HG02759 (cell line): ENCODE data around the gene AGBL4.

ENCODE experiments used
- ATAC-seq: cut with Tn5 transposase; IDR thresholded peaks from one replicate; pipeline ENCODE4 v1.9.1; 2021; ENCODE audit warnings: mild to moderate bottlenecking, moderate library complexity; ENCODE audit not compliant: unreplicated experiment

The AGBL4 gene

GRCh38 chr1:48693674-48694320 is 1330.0 kb downstream of the AGBL4 start:
- ATAC-seq = no peak

GRCh38 chr1:48693180-48693579 is 1330.6 kb downstream of the AGBL4 start:
- ATAC-seq = no peak

- ATAC-seq = no peak
Observed at GRCh38 chr1:48692235-48692634, 1331.5 kb downstream of the AGBL4 start.

- peak; percentile 68 for ATAC-seq
Observed at GRCh38 chr1:48691429-48692001, 1332.2 kb downstream of the AGBL4 start.

GRCh38 chr1:48688102-48688760 is 1335.5 kb downstream of the AGBL4 start:
- peak; percentile 64 for ATAC-seq

GRCh38 chr1:48687282-48688045 is 1336.3 kb downstream of the AGBL4 start:
- ATAC-seq = no peak

GRCh38 chr1:48686159-48686558 is 1337.6 kb downstream of the AGBL4 start:
- ATAC-seq = no peak

- no peak for ATAC-seq
Observed at GRCh38 chr1:48684381-48684780, 1339.4 kb downstream of the AGBL4 start.

GRCh38 chr1:48683839-48684238 is 1339.9 kb downstream of the AGBL4 start:
- no peak for ATAC-seq

GRCh38 chr1:48681476-48682305 is 1342.1 kb downstream of the AGBL4 start:
- no peak for ATAC-seq

GRCh38 chr1:48680411-48681035 is 1343.2 kb downstream of the AGBL4 start:
- ATAC-seq = no peak

- ATAC-seq = no peak
Observed at GRCh38 chr1:48679859-48680258, 1343.9 kb downstream of the AGBL4 start.

GRCh38 chr1:48678710-48679505 is 1344.8 kb downstream of the AGBL4 start:
- ATAC-seq = peak; percentile 43

- peak; percentile 48 for ATAC-seq
Observed at GRCh38 chr1:48677306-48678287, 1346.2 kb downstream of the AGBL4 start.

- ATAC-seq = no peak
Observed at GRCh38 chr1:48676822-48677221, 1346.9 kb downstream of the AGBL4 start.

- no peak for ATAC-seq
Observed at GRCh38 chr1:48676376-48676775, 1347.4 kb downstream of the AGBL4 start.

GRCh38 chr1:48675251-48675650 is 1348.5 kb downstream of the AGBL4 start:
- no peak for ATAC-seq

GRCh38 chr1:48674641-48675040 is 1349.1 kb downstream of the AGBL4 start:
- ATAC-seq = no peak
